Endodermal cell (in vitro differentiated cells): ENCODE data around the gene MCTP2. TPM values are rescaled to one million over a fixed set of nuclear protein-coding genes. Genes with fewer than 3 reads are reported as not detected.

Experiments
- DNase-seq: peaks from one replicate; pipeline ENCODE4 v3.0.0-alpha.2; 2017
- H3K27ac ChIP-seq: 2 replicates; pipeline ENCODE4 v1.5.1; 2013; ENCODE audit warnings: mild to moderate bottlenecking, low read depth, low read length, moderate library complexity
- H3K27me3 ChIP-seq: 2 replicates; pipeline ENCODE4 v1.6.1; 2013; ENCODE audit warnings: mild to moderate bottlenecking, low read length, moderate library complexity; ENCODE audit not compliant: insufficient read depth, control insufficient read depth, poor library complexity, severe bottlenecking
- H3K36me3 ChIP-seq: 2 replicates; pipeline ENCODE4 v1.7.0; 2013; ENCODE audit warnings: mild to moderate bottlenecking, low read length, moderate library complexity; ENCODE audit not compliant: control insufficient read depth, insufficient read depth
- H3K4me1 ChIP-seq: one replicate; pipeline ENCODE4 v1.7.0; 2013; ENCODE audit warnings: low read length; ENCODE audit not compliant: control insufficient read depth, insufficient read depth
- H3K4me3 ChIP-seq: 2 replicates; pipeline ENCODE4 v1.5.1; 2013; ENCODE audit warnings: mild to moderate bottlenecking, low read length, moderate library complexity
- H3K9ac ChIP-seq: 2 replicates; pipeline ENCODE4 v1.6.1; 2013; ENCODE audit warnings: mild to moderate bottlenecking, low read length, moderate library complexity; ENCODE audit not compliant: poor library complexity, severe bottlenecking; ENCODE audit errors: extremely low read depth
- H3K9me3 ChIP-seq: 2 replicates; pipeline ENCODE4 v1.6.1; 2013; ENCODE audit warnings: mild to moderate bottlenecking, low read length, moderate library complexity; ENCODE audit not compliant: control insufficient read depth
- H3K27ac Mint-ChIP-seq: 2 replicates; pipeline ENCODE4 v1.8.0; 2020; ENCODE audit warnings: mixed read lengths
- H3K27me3 Mint-ChIP-seq: 2 replicates; pipeline ENCODE4 v1.8.0; 2021; ENCODE audit warnings: mild to moderate bottlenecking, mixed read lengths; ENCODE audit not compliant: insufficient read depth
- H3K36me3 Mint-ChIP-seq: 2 replicates; pipeline ENCODE4 v1.8.0; 2020; ENCODE audit warnings: low read depth, mixed read lengths
- H3K4me1 Mint-ChIP-seq: 2 replicates; pipeline ENCODE4 v1.8.0; 2020; ENCODE audit warnings: mixed read lengths
- H3K4me3 Mint-ChIP-seq: 2 replicates; pipeline ENCODE4 v1.8.0; 2020; ENCODE audit warnings: mild to moderate bottlenecking, moderate library complexity, mixed read lengths
- H3K9me3 Mint-ChIP-seq: 2 replicates; pipeline ENCODE4 v1.8.0; 2020; ENCODE audit warnings: mild to moderate bottlenecking, mixed read lengths
- CTCF ChIP-seq: fragments of 200-600 bp; sonication (generic); conservative IDR thresholded peaks from 2 replicates; pipeline ENCODE4 v1.5.0; 2021; ENCODE audit warnings: antibody characterized with exemption, mild to moderate bottlenecking
- WGBS, 2 experiments: methylation state at CpG; one replicate each; pipeline versions ENCODE4 v1.1.5 to v1.1.7; 2013; ENCODE audit warnings: missing lambda C conversion rate in 2 of 2, mixed read lengths in 1 of 2; ENCODE audit not compliant: insufficient coverage in 1 of 2, insufficient read length in 1 of 2; 5-methylcytosine and 5-hydroxymethylcytosine counted together
- total RNA-seq, 2 donors: library from RNA; stranded (reverse); fragmentation: NEBNext Ultra II Directional in 1 of 2; extraction: Animal tissue kit (Norgen Biotek cat#: 25700) in 1 of 2; gene quantifications; 2 replicates in 1 of 2; 3 replicates in 1 of 2; pipeline ENCODE4 v1.2.1, GENCODE V29; 2021

Gene MCTP2
- total RNA-seq, 2 donors from 2014 or later: 9.2 to 12.1 TPM

GRCh38 chr15:94370206-94370935 lies 139.0 kb downstream of the MCTP2 start:
- Histone ChIP-seq H3K4me3 (no peak overlapping the region), H3K9ac (no peak overlapping the region), H3K9me3 (no peaks in the 10 kb centered on the region), H3K4me1 (peaks cover 3% of the 10 kb centered on the region), H3K36me3 (no peaks in the 10 kb centered on the region), H3K27ac (no peak overlapping the region), H3K27me3 (no peaks in the 10 kb centered on the region)
- Mint-ChIP-seq H3K9me3 (no peaks in the 10 kb centered on the region), H3K4me3 (no peak overlapping the region), H3K36me3 (peaks cover 2% of the 10 kb centered on the region), H3K27me3 (no peaks in the 10 kb centered on the region), H3K27ac (no peak overlapping the region), H3K4me1 (peaks cover 24% of the 10 kb centered on the region)
- no peak for DNase-seq
- TF ChIP-seq CTCF: no peak
- WGBS, 2 experiments: 92% methylated on average over 5 to 10 of the region's 10 CpGs

GRCh38 chr15:94370936-94371285 lies 139.6 kb downstream of the MCTP2 start:
- Mint-ChIP-seq H3K27me3 (no peaks in the 10 kb centered on the region), H3K27ac (no peak overlapping the region)
- WGBS, 2 experiments: 94% methylated on average over 2 of the region's 2 CpGs; no CpG with 5 or more reads in 1 of the 2 experiments

GRCh38 chr15:94372821-94373220 lies 141.5 kb downstream of the MCTP2 start:
- no peaks in the 10 kb centered on the region for H3K27me3 ChIP-seq
- peaks cover 12% of the 10 kb centered on the region for H3K4me1 Mint-ChIP-seq

More at GRCh38 chr15:94370936-94371285, 139.6 kb downstream of the MCTP2 start:
- DNase-seq: no peak
- no peak for TF ChIP-seq CTCF
- H3K4me3 ChIP-seq: no peak overlapping the region
- no peaks in the 10 kb centered on the region for H3K9me3 Mint-ChIP-seq
- H3K9me3 ChIP-seq: no peaks in the 10 kb centered on the region
- no peak overlapping the region for H3K9ac ChIP-seq
- peaks cover 2% of the 10 kb centered on the region for H3K36me3 Mint-ChIP-seq
- H3K27me3 ChIP-seq: no peaks in the 10 kb centered on the region
- no peaks in the 10 kb centered on the region for H3K36me3 ChIP-seq
- peaks cover 3% of the 10 kb centered on the region for H3K4me1 ChIP-seq
- H3K27ac ChIP-seq: no peak overlapping the region
- H3K4me1 Mint-ChIP-seq: peaks cover 24% of the 10 kb centered on the region
- H3K4me3 Mint-ChIP-seq: no peak overlapping the region

More at GRCh38 chr15:94372821-94373220, 141.5 kb downstream of the MCTP2 start:
- Mint-ChIP-seq H3K36me3 (peaks cover 2% of the 10 kb centered on the region), H3K27me3 (no peaks in the 10 kb centered on the region), H3K4me3 (no peak overlapping the region), H3K9me3 (no peaks in the 10 kb centered on the region), H3K27ac (no peak overlapping the region)
- no peak for DNase-seq
- no peak for TF ChIP-seq CTCF
- WGBS, 2 experiments: 95% methylated on average over 6 of the region's 6 CpGs; no CpG with 5 or more reads in 1 of the 2 experiments
- no peak overlapping the region for H3K27ac ChIP-seq
- H3K4me3 ChIP-seq: no peak overlapping the region
- H3K9me3 ChIP-seq: no peaks in the 10 kb centered on the region
- H3K36me3 ChIP-seq: no peaks in the 10 kb centered on the region
- no peak overlapping the region for H3K9ac ChIP-seq
- H3K4me1 ChIP-seq: no peaks in the 10 kb centered on the region
